Smooth muscle cell of the pulmonary artery (primary cell): Measurements from ENCODE around the gene UTP25. TPM values are rescaled to one million over a fixed set of nuclear protein-coding genes. Genes with fewer than 3 reads are reported as not detected.

Source experiments
- total RNA-seq: library from RNA; depleted of rRNA; stranded (reverse); fragments of >200 nt; gene quantifications from 2 replicates; pipeline ENCODE4 v1.2.3, GENCODE V29; 2014

Gene UTP25, protein sequence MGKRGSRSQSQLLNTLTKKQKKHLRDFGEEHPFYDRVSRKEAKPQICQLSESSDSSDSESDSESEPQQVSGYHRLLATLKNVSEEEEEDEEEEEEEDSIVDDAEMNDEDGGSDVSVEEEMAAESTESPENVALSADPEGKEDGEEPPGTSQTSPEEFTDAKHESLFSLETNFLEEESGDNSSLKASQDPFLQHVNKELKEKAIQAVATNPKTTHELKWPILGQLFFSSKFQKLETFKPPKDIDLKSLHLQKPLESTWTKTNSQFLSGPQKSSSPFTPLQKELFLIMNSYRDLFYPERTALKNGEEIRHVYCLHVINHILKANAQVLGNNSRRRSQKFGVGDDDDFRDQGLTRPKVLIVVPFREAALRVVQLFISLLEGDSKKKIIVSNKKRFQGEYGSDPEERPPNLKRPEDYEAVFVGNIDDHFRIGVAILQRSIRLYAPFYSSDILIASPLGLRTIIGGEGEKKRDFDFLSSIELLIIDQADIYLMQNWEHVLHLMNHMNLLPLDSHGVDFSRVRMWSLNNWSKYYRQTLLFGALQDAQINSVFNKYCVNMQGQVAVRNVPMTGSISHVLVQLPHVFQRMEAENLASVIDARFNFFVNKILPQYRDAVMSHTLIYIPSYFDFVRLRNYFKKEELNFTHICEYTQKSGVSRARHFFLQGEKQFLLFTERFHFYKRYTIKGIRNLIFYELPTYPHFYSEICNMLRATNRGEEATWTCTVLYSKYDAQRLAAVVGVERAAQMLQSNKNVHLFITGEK
- total RNA-seq: 11.1 and 13.1 TPM in 2 replicates

DNA sequence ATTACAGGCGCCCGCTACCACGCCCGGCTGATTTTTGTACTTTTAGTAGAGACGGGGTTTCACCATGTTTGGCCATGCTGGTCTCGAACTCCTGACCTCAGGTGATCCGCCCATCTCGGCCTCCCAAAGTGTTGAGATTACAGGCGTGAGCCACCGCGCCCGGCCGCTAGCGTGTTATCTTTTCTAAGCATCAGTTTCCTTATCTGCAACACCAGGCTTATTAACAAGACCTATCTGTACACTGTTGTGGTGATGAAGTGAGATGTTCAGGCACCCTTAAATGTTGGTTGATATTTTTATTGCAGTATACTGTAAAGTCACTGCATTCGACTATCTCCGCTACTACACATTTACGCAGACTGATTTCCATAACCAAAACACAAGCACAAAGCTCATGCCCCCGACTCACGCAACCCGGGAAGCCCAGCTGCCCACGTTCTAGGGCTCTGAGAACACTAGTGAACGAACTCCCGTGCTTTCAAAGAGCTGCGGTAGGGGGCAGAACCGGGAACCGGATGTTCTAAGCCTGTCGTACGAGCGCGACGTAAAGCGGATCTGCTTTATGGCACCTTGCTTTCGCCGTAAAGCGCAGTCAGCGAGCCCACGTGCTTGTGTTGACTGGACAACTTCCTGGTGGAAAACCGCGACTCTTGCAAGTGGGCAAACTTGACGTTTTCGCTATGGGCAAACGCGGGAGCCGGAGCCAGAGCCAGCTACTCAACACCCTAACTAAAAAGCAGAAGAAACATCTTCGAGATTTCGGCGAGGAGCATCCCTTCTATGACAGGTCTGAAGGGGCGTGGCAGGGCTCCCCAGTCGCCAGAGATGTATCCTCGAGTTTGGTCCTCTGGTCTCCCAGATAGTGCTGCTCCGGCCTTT lies at the start of gene UTP25:
Gene UTP25, plus strand, starts transcription at position 589 of the 879 bp plus-strand sequence. Its CDS starts 92 bp downstream, at position 681.

DNA sequence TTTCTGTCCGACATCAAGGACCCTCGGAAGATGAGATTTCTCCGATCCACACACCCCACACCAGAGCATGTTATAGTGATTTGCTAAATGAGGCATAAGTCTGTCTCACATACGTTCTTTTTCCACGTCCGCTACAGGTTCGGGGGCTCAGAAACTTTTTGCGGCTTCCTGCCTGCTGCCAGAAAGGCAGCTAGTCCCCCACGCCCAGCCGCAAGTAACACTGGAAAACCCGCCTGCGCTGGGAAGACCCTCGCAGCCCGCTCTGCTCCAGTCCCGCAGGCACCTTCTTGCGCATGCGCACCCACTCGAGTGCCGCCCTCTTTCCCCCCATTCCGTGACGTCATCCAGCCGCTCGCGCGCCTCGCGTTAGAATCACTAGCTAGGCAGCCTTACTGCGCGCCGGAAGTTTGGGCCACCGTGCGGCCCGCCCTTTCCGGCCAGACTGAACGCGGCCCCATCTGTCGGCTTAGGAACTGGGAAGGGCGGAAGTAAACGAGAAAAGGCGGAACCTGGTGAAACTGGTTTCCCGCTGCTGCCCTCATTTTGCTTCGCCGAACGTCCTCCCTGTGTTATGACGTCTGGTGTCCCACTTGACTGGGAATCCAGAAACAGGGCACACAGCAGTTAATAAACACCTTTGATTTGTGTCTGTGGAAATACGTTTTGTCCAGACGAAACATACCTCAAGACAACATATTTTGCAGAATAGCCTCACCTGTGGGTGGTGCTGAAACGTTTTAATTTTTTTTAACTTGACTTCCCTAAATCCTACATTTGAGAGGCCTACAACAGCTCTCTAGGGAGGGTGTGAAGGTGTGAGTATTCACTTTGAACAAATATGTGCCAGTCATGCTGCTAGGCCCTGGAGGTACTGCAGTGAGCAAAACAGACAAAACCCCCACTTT lies 43.3 kb upstream of the UTP25 start, which contains the start of gene C1orf74:
Gene C1orf74, minus strand, starts transcription at position 295 of the 905 bp plus-strand sequence. CDS start 925 bp downstream, outside the sequence.

DNA sequence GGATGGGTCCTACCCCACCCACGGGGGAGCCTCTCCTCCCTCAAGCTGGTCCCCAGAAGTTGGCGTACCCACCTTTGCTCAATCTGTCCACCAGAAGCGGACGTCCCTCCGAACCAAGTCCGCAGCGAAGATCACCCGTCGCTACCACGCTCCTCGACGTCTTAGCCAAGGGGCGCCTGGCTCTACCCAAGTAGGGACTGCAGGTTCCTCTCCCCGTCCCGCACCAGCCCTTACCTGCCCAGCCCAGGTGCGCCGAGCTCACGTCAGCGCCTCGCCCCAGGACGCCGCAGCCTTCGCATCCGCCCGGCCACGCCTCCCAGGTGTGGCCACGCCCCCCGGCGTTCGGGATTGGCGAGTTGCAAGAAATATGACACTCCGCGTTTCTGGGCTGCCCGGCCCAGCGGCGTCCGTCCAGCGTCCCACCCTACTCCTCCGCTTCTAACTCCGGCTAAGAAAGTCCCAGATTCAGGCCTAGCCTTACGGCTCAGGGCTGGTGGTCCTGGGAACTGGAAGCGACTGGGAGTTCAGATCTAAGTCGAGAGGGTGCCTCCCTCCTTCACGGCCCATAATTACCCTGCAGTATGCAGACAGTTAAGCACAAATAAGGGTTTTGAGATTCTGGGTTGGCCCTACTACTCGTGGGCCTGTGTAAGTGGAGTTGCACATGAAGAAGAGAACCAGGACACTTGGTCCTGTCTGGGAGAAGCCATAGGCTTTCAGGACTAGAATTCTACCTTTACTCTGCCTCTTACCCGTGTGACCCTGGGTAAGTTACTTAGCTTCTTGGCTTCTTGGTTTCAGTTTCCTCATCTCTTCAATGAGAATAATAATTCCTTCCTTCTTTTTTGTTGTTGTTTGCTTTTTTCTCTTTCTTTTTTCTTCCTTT lies 21.7 kb upstream of the UTP25 start, which contains the start of gene IRF6:
Gene IRF6, minus strand, starts transcription at position 268 of the 886 bp plus-strand sequence. CDS start 4,729 bp downstream, outside the sequence.

Other genes with a start within 250 kb of the UTP25 start
- gene CAMK1G, start 244.3 kb upstream of the UTP25 start, total RNA-seq: 0.23 and 2.3 TPM in 2 replicates
- 40.1 and 52.3 TPM in 2 replicates for gene LAMB3, start 175.5 kb upstream of the UTP25 start, total RNA-seq
- gene G0S2, start 152.6 kb upstream of the UTP25 start, total RNA-seq: 7.8 and 22.4 TPM in 2 replicates
- 3.3 and 9.6 TPM in 2 replicates for gene HSD11B1, start 123.1 kb upstream of the UTP25 start, total RNA-seq
- not detected in 2 replicates for gene TRAF3IP3, start 71.9 kb upstream of the UTP25 start, total RNA-seq
- 2.4 and 2.6 TPM in 2 replicates for gene C1orf74, start 43.4 kb upstream of the UTP25 start, total RNA-seq
- gene IRF6, start 21.8 kb upstream of the UTP25 start, total RNA-seq: 2.7 and 4.1 TPM in 2 replicates
- 0.13 and 9.1 TPM in 2 replicates for gene SYT14, start 110.2 kb downstream of the UTP25 start, total RNA-seq